IPS-11a (cell line): ENCODE measurements around the gene SPA17.

Experiments
- H3K4me3 ChIP-seq: one replicate; pipeline ENCODE4 v1.5.1; 2013; ENCODE audit warnings: low read depth, low read length, control low read depth

Gene SPA17

DNA sequence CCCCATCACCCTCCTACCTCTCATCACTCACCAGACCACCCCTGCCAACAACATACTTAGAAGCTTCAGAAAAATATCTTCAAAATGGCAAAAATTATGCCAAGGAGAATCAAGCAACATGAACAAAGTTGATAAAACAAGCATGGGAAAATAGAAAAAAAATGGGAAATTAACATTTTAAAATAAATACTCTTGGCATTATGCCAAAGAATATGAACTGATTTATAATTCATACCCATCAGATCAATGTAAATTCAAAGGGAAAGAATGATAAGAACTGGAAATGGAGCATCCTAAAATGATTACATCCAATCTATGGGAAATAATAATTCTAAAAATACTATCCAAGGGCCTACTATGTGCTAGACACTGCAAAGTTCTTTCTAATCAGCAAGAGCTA, 12.2 kb upstream of the SPA17 start:
- no peak overlapping the region for H3K4me3 ChIP-seq

DNA sequence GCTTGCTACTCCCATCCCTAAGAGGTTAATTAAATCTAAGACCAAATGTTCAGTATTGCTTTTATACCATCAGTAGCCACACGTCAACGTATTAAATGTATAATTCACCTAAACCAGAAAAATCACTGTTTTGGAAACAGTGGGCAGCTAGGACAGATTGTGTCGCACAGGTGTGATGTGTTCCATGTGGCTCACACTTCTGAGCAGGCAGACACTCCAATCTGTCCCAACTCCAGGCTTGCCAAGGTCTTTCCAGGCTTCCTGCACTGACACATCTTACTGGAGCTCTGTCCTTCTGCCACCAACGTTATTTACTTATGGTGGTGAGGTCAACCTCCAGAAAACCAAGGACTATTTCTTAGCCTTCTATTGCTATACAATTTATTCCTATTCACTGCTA, 11.6 kb upstream of the SPA17 start:
- H3K4me3 ChIP-seq, result no peak overlapping the region

GRCh38 chr11:124663861-124664260, 9.8 kb upstream of the SPA17 start:
- no peak overlapping the region for H3K4me3 ChIP-seq

GRCh38 chr11:124667601-124668000, 6.1 kb upstream of the SPA17 start:
- no peak overlapping the region for H3K4me3 ChIP-seq

DNA sequence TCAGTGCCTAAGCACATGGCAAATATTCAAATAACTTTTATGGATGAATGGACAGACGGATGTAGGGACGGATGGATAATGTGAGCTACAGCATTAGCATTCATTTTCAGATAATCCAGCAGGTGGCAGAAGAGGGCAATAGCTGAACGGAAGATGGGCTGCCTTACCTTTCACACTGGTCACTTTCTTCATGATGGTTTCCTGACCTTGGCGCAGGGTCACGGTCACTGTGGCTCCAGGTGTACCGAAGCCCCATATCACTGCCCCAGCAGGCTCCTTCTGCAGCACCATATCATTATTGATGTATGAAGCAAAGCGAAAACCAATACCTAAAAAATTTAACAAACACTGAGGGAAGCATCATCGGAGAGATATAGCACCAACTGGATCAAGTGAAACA, 4.5 kb upstream of the SPA17 start:
- H3K4me3 ChIP-seq, result no peak overlapping the region

GRCh38 chr11:124670732-124671131, 3.0 kb upstream of the SPA17 start:
- no peak overlapping the region for H3K4me3 ChIP-seq

- H3K4me3 ChIP-seq, result peak overlapping the region; percentile 77
Measured at GRCh38 chr11:124672536-124673215, 1.0 kb upstream of the SPA17 start.

- H3K4me3 ChIP-seq, result peak overlapping the region; percentile 77
Measured at GRCh38 chr11:124674168-124674517, 439 bp downstream of the SPA17 start.

DNA sequence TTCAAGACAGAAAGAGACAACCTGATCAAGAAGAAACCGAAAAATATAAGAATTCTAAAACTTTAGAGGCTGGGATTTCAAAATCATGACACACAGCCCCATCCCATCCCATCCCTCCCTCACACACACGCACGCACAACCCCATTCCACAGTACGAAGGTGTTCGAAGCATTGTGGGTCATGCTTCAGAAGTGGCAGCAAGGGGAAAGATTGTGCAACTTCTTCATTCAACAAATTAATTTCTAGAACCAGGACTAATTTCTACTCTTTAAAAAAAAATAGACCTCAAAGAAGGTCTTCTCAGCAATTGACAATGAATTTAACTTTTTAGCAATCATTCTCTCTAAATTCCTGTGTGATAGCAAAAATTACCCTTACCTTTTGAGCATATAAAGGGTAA, 867 bp downstream of the SPA17 start:
- H3K4me3 ChIP-seq, result peak overlapping the region; percentile 77

DNA sequence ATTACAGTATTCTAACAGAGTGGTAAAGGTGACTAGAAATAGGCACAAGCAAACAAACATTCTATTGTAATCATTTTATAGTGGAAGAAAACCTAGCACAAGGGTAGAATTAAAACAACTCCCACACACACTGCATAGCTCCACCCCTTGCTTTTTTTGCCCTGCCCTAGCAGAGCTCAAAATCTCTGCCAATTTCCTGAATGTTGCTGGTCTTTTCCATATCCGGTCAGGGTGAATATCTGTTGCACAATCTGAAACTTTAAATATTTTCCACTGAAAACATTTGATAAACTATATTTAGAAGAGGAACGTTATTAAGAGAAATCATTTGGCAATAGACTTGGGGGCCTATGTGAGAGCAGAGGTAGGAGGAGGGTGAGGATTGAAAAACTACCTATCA, 2.7 kb downstream of the SPA17 start:
- H3K4me3 ChIP-seq, result no peak overlapping the region

DNA sequence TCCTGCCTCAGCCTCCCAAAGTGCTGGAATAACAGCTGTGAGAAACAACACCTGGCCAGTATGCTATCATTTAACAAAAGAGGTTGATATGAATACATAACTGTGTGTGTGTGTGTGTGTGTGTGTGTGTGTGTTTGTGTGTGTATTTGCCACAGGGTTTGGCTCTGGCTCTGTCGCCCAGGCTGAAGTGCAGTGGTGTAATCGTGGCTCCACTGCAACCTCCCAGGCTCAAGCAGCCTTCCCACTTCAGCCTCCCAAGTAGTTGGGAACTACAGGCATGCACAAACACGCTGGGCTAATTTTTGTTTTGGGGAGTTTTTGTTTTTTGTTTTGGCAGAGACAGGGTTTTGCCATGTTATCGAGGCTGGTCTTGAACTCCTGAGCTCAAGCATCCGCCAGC, 4.7 kb downstream of the SPA17 start:
- no peak overlapping the region for H3K4me3 ChIP-seq

GRCh38 chr11:124681421-124681820, 7.7 kb downstream of the SPA17 start:
- no peak overlapping the region for H3K4me3 ChIP-seq

GRCh38 chr11:124682443-124682842, 8.7 kb downstream of the SPA17 start:
- no peak overlapping the region for H3K4me3 ChIP-seq

- H3K4me3 ChIP-seq, result no peak overlapping the region
Measured at GRCh38 chr11:124693142-124693541, 19.4 kb downstream of the SPA17 start.

DNA sequence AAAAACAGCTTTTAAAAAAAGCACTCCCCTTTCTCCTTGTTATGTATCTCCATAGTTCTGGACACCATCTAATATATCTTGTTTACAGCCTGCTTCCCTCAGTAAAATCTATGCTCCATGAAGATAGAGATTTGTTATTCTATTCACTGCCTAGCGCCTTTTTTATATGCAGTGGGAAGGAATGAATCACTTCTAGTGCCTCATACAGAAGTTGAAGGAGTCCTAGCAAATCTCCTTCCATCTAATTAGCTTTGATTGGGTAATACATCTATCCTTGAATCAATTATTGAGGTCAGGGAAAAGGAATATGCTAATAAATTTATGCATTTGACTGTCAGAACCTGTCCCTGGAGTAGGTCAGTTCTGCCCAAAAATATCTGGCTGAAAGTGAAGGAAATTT, 25.8 kb downstream of the SPA17 start:
- H3K4me3 ChIP-seq, result no peak overlapping the region

DNA sequence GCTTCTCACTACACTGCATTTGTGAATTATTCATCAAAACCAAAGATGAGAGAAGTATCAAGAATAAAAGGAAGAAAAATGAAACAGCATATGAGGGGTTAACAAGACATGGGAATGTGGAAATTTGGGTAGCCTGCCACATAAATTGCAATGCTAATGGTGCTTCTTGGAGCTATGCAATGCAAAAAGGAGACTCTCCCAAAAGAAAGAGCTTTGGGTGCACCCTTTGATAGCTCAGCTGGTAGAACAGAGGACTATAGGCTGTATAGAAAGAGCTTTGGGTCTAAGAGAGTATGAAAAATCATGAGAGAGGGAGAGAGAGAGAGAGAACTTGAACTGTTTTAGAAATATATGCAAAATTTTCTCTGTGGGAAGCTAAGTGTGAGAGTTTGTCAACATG, 26.3 kb downstream of the SPA17 start:
- no peak overlapping the region for H3K4me3 ChIP-seq

- H3K4me3 ChIP-seq, result no peak overlapping the region
Measured at GRCh38 chr11:124707829-124708228, 34.1 kb downstream of the SPA17 start.

GRCh38 chr11:124712392-124712791, 38.7 kb downstream of the SPA17 start:
- no peak overlapping the region for H3K4me3 ChIP-seq

DNA sequence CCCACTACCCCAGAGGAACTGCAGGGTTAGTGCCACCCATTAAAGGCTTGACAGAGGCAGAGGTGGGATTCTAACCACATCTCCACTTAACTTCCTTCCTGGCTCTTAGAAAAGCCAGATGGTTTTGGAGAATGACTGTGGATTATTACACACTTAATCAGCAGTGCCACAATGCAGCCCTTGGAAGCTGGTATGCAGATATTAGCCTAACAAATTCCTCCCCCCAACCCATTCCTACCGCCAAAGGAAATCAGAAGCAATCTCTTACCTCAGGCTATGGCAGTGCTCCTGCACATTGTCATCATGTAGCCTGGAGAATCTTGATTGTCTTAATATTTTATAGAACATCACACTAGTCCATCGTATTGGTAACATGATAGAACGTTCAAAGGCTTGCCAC, 42.9 kb downstream of the SPA17 start:
- H3K4me3 ChIP-seq, result no peak overlapping the region

GRCh38 chr11:124717421-124717785, 43.7 kb downstream of the SPA17 start:
- no peak overlapping the region for H3K4me3 ChIP-seq

GRCh38 chr11:124717786-124718651, 44.3 kb downstream of the SPA17 start:
- H3K4me3 ChIP-seq, result peak overlapping the region; percentile 30

GRCh38 chr11:124718801-124719200, 45.1 kb downstream of the SPA17 start:
- no peak overlapping the region for H3K4me3 ChIP-seq

DNA sequence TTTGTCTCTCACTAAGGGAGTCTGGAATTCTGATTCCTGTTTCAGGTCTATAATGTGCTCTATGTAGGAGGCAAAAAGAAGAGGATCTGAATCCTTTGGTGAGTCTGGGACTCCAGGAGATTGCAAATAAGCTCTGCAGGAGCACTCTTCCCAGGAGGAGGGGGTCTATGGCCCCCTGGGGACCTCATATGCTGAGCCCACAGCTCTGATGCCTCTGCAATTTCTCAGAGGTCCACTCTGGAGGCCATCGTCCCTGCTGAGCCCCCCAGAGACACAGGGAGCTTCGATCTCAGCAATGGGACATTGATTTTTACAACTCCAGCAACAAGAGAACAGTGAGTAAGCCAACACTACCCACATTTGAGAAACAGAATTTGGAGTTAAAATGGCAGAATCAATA, 45.8 kb downstream of the SPA17 start:
- no peak overlapping the region for H3K4me3 ChIP-seq
